Ishikawa (cell line): ENCODE data around the gene WWOX.

ENCODE experiments used
- CEBPB ChIP-seq: IDR thresholded peaks from 2 replicates; pipeline ENCODE4 v1.6.1; 2012
- CREB1 ChIP-seq: IDR thresholded peaks from 2 replicates; pipeline ENCODE4 v1.6.1; 2012; ENCODE audit warnings: low read depth
- EGR1 ChIP-seq: IDR thresholded peaks from 2 replicates; pipeline ENCODE4 v1.6.1; 2012
- EP300 ChIP-seq: IDR thresholded peaks from 2 replicates; pipeline ENCODE4 v1.6.1; 2012; ENCODE audit warnings: borderline replicate concordance
- FOXM1 ChIP-seq: IDR thresholded peaks from 2 replicates; pipeline ENCODE4 v1.6.1; 2012; ENCODE audit warnings: low read depth, borderline replicate concordance
- MAX ChIP-seq: IDR thresholded peaks from 2 replicates; pipeline ENCODE4 v1.6.1; 2012
- NFIC ChIP-seq: IDR thresholded peaks from 2 replicates; pipeline ENCODE4 v1.6.1; 2012
- RAD21 ChIP-seq: IDR thresholded peaks from 2 replicates; pipeline ENCODE4 v1.6.1; 2012; ENCODE audit warnings: low read depth
- TAF1 ChIP-seq: IDR thresholded peaks from 2 replicates; pipeline ENCODE4 v1.6.1; 2012; ENCODE audit warnings: low read depth, mild to moderate bottlenecking
- TCF12 ChIP-seq: IDR thresholded peaks from 2 replicates; pipeline ENCODE4 v1.6.1; 2012; ENCODE audit warnings: low read depth
- TEAD4 ChIP-seq: IDR thresholded peaks from 2 replicates; pipeline ENCODE4 v1.6.1; 2012
- USF1 ChIP-seq: IDR thresholded peaks from 2 replicates; pipeline ENCODE4 v1.6.1; 2012
- YY1 ChIP-seq: IDR thresholded peaks from 2 replicates; pipeline ENCODE4 v1.6.1; 2012; ENCODE audit warnings: low read depth
- ZBTB7A ChIP-seq: IDR thresholded peaks from 2 replicates; pipeline ENCODE4 v1.6.1; 2012; ENCODE audit warnings: low read depth
- TF ChIP-seq, protein P1 (sequence below): IDR thresholded peaks from 2 replicates; pipeline ENCODE4 v1.6.1; 2012; ENCODE audit warnings: low read depth, mild to moderate bottlenecking

Gene WWOX

GRCh38 chr16:78324649-78325285 lies 225.3 kb downstream of the WWOX start:
- TF ChIP-seq ZBTB7A (no peak), USF1 (no peak), CEBPB (no peak), EGR1 (no peak), TAF1 (no peak), RAD21 (no peak), EP300 (no peak), FOXM1 (no peak), CREB1 (no peak), TEAD4 (no peak), YY1 (no peak), MAX (no peak), TCF12 (no peak), NFIC (no peak)
- TF ChIP-seq, protein P1, sequence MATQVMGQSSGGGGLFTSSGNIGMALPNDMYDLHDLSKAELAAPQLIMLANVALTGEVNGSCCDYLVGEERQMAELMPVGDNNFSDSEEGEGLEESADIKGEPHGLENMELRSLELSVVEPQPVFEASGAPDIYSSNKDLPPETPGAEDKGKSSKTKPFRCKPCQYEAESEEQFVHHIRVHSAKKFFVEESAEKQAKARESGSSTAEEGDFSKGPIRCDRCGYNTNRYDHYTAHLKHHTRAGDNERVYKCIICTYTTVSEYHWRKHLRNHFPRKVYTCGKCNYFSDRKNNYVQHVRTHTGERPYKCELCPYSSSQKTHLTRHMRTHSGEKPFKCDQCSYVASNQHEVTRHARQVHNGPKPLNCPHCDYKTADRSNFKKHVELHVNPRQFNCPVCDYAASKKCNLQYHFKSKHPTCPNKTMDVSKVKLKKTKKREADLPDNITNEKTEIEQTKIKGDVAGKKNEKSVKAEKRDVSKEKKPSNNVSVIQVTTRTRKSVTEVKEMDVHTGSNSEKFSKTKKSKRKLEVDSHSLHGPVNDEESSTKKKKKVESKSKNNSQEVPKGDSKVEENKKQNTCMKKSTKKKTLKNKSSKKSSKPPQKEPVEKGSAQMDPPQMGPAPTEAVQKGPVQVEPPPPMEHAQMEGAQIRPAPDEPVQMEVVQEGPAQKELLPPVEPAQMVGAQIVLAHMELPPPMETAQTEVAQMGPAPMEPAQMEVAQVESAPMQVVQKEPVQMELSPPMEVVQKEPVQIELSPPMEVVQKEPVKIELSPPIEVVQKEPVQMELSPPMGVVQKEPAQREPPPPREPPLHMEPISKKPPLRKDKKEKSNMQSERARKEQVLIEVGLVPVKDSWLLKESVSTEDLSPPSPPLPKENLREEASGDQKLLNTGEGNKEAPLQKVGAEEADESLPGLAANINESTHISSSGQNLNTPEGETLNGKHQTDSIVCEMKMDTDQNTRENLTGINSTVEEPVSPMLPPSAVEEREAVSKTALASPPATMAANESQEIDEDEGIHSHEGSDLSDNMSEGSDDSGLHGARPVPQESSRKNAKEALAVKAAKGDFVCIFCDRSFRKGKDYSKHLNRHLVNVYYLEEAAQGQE = no peak

DNA sequence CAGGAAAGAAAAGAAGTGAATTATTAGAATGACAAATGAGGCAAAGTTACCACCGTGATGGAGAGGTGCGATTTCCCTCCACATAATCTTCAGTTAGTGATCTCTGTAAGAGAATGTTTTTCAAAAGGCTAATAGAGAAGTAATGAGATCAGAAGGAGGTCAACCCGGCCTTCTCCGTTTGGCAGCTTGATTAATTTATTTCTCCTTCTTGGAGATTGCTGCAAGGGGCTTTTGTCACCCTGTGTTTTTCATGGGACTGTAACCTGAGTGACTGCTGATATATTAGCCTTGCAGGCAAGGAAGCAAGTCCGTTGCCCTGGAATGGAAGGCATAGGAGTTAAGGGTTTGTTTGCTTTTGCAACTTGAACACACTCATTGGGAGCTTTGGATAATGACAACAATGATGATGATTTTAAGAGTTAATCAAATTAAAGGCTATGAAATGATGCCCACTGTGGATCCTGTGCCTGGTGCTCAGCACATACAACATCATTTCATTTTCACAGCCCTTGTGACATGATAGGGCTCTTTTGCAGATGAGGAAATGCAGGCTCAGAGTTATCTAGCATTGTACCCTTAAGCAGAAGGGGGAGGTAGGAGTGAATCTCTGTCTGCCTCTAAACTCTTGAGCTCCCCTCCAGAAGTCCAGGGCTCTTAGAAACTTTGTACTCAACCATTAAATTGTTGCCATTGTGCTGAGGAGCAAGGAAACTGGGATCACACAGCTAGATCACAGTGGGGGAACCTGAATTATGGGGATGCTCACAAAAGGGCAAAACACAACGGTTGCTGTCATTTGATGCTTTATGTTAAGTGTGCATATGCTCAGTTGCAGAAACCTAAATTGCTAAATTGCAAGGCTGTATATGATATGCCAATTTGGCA lies 226.3 kb downstream of the WWOX start:
- TF ChIP-seq FOXM1 = no peak
- TF ChIP-seq EP300 = no peak
- TF ChIP-seq CREB1 = no peak
- no peak for TF ChIP-seq TAF1
- no peak for TF ChIP-seq ZBTB7A
- no peak for TF ChIP-seq MAX
- TF ChIP-seq EGR1 = no peak
- TF ChIP-seq USF1 = no peak

DNA sequence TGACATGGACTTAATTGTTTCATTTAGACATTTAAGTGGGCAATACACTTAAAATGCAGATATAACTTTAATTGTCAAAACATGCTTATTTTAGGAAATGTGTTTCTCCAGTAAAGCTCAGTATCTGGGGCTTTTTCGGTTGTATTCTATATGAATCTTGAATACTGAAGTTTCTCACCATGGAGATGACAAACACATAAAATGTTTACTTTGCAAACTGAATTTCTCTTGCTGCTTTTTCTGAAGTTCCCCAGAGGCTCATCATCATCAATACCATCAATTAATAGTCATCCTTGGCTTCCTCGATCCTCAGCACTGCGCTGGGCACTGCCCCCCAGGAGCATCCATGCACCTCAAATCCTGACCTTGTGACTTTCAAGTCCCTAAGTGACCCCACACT lies 227.3 kb downstream of the WWOX start:
- TF ChIP-seq FOXM1 (no peak), TEAD4 (no peak), NFIC (no peak), TAF1 (no peak), EGR1 (no peak), USF1 (no peak), EP300 (no peak), CREB1 (no peak), CEBPB (no peak), MAX (no peak), ZBTB7A (no peak), TCF12 (no peak), RAD21 (no peak), YY1 (no peak)
- TF ChIP-seq, protein P1 = no peak

GRCh38 chr16:78331731-78332130 lies 232.3 kb downstream of the WWOX start:
- TF ChIP-seq RAD21 = no peak
- no peak for TF ChIP-seq TEAD4
- TF ChIP-seq USF1 = no peak
- no peak for TF ChIP-seq TAF1
- TF ChIP-seq EGR1 = no peak
- no peak for TF ChIP-seq MAX
- TF ChIP-seq, protein P1 = no peak
- no peak for TF ChIP-seq ZBTB7A
- no peak for TF ChIP-seq CREB1
- no peak for TF ChIP-seq EP300
